ENCODE data around the gene ANKMY1.

ANKMY1 gene

DNA sequence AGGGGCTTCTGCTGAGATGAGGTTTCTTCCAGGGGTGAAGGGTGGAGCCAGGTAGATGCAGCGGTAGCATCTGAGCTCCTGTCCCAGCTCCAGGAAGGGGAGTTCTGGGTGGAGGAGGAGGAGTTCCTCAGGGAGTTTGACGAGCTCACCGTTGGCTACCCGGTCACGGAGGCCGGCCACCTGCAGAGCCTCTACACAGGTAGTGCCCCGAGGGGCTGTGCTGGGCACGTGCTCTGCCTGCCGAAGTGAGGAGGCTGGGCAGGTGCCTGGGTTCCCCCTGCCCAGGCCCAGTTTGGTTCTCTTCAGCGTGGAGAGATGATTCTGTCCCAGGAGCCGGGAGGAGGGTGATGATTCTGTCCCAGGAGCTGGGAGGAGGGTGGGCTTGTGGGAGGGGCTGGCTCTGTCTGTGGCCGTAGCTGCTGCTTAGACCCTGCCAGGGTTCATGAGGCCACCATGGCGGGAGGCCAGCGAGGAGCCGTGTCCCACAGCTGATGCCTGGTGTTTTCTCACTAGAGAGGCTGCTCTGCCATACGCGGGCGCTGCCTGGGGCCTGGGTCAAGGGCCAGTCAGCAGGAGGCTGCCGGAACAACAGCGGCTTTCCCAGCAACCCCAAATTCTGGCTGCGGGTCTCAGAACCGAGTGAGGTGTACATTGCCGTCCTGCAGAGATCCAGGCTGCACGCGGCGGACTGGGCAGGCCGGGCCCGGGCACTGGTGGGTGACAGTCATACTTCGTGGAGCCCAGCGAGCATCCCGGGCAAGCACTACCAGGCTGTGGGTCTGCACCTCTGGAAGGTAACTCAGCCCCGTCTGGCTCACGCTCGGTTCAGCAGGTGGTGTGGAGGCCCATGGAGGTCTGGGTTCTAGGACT lies 37.0 kb upstream of the ANKMY1 start:
- no peak for DNase-seq (ENCODE audit: low read depth)

DNA sequence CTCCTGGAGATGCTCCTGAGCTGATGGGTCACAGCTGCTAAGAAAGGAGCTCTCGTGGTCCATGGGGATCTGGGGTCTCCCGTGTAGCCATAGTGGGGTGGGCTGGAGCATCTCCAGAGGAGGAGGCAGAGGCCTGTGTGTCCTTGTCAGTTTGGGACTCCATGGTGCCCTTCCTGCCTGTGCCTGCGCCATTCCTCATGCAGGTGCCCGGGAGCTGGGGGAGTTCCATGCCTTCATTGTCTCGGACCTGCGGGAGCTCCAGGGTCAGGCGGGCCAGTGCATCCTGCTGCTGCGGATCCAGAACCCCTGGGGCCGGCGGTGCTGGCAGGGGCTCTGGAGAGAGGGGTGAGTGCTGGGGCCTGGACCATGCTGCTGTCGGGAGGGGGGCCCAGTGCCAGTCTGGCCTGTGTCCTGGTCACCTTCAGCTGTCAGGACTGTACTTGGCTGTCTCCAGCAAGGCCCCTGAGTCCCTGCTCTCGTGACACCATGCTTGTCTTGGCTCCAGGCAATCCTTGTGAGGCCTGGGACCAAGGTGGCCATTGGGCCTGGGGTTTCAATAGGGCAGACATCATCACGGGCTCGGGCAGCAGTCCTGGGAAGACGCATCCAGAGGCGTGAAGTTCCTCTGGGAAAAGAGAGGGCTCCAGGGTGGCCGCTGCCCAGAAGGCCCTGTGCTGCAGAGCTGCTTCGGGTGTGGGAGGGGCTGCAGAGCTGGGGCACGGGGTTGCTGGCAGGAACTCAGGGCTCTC lies 36.1 kb upstream of the ANKMY1 start:
- no peak for DNase-seq (ENCODE audit: low read depth)

DNA sequence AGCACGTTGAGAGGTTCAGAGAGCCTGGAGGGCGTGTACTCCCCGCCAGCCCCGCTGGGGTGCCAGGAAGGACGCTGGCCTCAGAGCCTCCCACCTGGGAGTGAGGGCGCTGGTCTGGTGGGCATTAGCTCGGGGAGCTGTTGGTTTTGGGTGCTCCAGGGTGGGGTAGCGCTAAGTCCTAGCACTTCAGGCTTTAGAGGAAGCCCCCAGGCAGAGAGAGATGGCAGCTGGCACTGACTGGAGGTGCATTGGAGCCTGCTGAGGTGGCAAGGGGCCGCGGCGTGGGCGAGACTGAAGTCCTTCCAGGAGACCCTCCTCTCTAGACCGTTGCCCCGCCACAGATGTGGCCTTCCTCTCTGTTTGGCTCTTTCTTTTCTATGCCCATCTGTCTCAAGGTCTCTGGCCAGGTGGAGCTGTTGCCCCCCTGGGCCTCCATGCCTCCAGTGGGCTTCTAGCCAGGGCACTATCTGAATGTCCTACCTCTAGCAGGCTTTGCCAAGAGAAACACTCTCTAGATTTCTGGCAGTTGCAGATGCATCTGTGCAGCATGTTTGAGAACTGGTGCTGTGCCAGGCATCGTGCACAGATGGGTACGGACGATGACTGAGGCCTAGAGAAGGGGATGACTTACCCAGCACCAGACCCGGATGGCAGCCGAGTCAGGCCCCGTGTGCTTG lies 35.4 kb upstream of the ANKMY1 start:
- DNase-seq (ENCODE audit: low read depth) = no peak

DNA sequence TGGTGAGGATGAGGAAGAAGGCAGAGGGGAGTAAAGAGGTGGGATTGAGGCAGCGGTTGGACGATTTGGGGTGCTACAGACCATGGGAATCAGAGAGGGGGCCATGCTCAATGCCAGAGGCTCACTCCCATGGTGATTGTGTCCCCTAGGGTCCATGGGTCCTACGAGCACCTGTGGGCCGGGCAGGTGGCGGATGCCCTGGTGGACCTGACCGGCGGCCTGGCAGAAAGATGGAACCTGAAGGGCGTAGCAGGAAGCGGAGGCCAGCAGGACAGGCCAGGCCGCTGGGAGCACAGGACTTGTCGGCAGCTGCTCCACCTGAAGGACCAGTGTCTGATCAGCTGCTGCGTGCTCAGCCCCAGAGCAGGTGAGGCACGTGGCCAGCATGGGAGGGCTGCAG lies 34.0 kb upstream of the ANKMY1 start:
- no peak for DNase-seq (ENCODE audit: low read depth)

DNA sequence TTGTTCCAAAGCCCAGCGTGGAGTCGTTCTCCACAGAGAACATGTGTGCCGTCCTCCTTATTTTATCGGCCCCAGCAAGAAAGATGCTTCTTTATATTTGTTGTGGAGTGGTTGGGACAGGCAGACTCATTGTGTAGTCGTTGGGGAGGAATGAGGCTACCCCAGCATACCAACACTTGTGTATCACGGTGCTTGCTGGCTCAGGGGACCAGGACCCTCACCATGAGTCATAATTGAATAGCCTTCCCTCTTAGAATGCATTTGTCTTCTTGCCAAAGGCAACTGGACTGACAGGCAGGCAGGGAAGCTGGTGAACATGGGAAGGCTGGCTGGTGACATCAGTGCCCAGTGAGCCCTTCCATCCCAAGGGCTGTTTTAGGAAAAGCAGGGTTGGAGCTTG lies 33.4 kb upstream of the ANKMY1 start:
- no peak for DNase-seq (ENCODE audit: low read depth)

DNA sequence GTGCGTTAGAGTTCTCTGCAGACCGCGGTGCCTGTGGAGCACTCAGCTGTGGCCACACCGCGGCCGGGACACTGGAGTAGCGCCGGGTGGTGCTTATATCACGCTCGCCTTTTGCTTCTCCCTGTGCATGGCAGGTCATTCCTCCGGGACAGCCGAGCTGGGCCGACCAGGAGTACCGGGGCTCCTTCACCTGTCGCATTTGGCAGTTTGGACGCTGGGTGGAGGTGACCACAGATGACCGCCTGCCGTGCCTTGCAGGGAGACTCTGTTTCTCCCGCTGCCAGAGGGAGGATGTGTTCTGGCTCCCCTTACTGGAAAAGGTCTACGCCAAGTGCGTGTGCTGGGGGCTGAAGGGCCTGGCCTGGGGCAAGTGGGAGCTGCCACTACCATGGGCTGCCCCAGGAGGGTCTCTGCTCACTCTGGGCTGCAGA lies 32.9 kb upstream of the ANKMY1 start:
- no peak for DNase-seq (ENCODE audit: low read depth)

DNA sequence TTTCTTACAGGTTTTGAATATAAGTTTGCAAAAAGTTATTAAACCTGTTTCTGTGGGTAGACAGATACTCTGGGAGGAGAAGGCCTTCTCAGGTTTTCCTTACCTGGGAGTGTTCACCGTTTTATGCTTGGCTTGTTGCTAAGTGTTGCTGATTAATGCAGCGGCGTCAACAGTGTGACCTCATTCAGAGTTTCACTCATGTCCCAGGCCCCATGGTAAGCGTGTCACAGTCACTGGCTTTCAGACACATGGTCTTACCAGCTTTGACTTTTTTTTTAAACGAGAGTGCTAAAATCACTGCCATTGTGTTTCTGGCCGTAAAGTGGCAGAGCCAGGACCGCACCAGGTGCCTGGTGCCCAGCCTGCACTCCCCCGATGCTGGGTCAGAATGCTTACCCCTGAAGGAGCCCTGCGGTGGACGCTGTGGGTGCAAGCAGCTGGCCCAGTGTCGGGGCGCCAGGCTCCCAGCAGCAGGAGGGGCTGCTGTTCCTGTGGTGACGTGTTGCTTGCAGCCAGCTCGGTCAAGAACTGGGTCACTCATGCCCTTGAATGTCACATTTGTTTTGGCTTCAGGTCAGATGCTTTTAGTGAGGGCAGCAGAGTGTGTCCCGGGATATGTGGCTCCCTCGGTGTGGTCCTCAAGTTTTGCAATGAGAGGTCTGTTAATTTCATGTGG lies 32.2 kb upstream of the ANKMY1 start:
- no peak for DNase-seq (ENCODE audit: low read depth)

DNA sequence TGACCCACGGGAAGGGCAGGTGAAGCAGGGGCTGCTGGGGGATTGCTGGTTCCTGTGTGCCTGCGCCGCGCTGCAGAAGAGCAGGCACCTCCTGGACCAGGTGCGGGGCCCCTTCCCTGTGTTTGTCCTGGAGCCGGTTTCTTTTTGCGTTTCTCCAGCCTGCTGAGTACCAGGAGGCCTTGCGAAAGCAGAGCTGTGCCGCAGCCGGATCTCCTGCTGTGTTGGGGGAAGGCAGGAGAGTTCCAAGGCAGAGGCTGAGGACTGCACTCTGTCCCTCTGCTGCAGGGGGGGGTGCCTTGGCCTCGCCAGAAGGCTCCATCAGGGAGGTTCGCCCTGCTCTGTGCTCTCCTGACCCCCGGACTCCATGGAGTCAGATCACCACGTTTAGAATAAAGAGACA lies 31.6 kb upstream of the ANKMY1 start:
- DNase-seq (ENCODE audit: low read depth) = no peak

DNA sequence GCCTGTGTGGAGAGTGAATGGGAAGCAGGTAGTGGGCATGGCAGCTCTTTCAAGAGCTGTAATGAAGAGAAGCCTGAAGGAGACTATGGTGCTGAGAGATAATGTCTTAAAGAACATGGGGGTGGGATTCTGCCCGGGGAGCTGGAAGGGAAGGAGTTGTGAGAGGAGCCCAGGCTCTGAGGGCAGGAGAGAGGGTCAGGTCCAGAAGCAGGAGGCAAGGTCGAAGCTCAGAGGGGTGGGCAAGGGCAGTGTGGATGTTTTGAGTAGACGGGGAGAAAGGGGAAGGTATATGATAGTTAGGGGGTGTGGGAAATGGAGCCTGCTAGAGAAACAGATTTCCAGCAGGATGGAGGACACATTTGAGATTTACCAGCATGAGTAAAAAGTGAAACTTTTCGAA lies 30.9 kb upstream of the ANKMY1 start:
- DNase-seq (ENCODE audit: low read depth) = no peak

DNA sequence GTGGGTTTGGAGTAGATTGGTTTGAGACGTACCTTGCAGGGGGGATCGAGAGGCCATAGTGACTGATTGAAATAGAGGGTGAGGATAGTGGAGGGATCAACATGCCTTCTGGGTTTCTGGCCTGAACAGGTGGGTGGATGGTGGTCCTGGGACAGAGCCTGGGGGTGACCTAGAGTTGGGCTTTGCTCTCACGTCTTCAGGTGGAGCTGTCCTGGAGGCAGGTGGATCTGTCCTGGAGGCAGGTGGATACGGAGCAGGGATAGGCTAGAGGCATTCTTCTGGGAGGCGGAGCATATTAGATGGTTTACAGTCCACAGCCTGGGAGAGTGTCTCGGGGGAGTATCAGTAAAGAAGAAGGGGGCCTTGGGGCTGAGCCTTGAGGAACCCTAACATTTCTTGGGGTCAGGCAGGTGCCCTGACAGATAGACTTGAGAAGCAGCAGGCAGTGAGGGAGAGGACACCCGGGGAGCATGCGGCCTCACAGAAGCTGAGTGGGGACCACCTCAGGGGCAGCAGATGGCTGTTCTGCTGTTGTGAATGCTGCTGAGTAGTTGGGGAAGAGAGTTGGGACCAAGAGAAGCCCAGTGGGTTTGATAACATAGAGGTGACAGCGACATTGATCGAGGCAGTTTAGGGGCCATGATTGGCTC lies 30.3 kb upstream of the ANKMY1 start:
- DNase-seq (ENCODE audit: low read depth) = no peak

DNA sequence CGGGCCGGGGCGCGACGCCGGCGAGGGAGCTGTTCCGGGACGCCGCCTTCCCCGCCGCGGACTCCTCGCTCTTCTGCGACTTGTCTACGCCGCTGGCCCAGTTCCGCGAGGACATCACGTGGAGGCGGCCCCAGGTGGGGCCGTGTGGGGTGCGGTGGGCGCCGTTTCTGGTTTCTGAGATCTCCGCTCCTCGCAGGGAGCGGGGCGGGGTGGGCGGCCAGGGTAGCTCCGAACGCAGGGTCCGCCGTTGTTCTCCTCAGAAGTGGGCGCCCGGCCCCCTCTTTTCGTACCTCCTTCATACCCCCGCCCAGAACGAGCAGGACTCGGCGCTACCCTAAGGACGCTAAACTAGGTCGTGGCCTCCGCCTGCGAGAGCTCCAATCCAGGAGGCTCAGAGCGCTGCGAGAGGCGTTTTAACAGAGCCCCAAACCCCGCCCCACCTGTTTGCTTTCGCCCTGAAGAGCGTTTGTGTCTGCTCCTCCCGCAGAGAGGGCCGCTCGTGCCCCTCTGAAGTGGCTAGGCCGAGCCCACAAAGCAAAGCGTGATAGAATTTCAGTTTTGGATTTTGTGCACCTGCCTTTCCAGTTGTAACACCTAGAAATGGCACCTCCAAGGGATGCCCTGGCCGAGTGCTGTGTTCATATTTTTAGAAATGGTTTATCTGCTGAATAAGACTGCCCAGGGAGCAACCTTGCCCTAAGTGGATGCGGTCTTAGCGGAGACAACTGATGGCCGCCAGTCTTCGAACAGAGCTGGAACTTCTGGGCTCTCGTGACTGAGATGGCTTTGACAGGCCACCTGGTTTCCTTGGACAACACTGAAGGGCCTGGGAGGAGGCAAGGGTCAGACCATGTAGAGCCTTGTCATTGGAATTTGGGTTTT lies 29.4 kb upstream of the ANKMY1 start:
- DNase-seq (ENCODE audit: low read depth) = peak; percentile 25

DNA sequence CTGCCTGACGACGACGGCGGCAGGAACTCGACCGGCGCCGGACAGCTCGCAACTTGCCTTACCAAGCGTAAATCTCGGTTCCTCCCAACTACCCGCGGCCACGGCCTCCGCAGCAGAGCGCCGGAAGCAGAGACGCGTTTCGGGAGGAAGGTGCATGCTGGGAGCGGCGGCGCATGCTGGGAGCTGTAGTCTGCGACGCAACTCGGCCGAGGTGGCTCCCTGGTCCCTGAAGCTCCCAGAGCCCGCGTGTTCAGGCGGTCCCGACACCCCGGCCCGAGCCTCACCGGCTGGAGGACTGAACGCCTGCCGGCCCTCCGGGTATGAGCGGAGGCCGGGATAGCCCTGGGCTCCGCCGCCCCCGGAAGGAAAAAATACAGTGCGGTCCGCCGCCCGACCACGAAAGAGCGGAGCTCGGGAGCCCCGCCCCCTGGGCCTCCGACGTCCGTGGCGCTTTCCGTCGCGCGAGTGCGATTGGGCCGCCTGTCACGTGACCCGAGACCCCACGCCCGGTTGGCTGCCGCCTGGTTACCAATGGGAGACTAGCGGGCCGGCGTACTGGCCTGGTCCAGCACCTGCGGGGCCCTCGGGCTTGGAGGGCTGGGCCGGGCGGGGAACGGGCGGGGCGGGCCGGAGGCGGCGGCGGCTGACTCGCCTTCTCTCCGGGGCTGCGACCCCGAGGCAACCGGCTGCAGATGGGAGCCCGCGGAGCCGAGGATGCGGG lies 28.6 kb upstream of the ANKMY1 start, which contains the start of gene CAPN10:
Gene CAPN10 (plus strand): TSS at position 537 of the 721 bp plus-strand sequence. CDS start 178 bp downstream, at position 715.
- DNase-seq (ENCODE audit: low read depth) = peak; percentile 95

DNA sequence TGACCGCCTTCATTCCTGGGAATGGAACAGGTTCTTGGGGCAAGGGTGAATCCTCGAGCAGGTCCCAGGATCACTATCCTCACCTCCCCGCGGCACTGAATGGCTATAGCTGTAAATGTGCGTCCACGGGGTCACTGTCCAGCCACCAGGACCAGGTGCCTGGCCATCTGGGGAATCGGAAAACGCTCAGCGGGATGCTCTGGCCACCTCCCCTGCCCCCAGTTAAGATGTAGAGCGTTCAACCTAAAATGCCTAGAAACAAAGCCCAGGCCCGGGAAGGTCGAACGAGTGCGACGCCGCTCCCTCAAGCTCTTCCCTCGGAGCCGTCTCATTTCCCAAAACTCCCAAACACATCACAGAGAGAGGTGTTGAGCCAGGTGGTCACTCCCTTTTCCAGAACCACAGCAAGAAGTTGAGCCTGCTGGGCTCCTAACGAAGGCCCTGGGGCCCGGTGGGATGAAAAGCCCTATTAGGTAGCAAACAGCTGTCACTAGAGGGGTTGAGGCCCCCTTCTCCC lies 28.0 kb upstream of the ANKMY1 start:
- DNase-seq (ENCODE audit: low read depth) = no peak

DNA sequence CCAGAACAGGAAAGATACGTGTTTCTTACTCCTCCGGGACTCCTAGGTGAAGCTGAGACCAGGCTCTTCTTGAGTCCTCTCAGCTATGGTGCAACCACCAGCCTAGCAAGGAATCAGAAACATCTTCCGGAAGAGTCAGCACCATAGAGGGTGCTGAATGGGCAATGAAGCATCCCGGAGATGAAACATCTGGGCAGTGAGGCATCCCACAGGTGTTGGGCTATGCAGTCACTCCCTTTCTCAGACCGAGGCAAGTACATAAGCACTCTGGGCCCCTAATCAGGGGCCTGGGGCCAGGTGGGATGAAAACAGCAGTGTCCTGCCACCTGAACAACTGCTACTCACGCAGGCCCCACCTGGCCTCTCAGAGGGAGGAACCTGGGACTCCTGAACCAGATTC lies 27.3 kb upstream of the ANKMY1 start:
- DNase-seq (ENCODE audit: low read depth) = no peak

DNA sequence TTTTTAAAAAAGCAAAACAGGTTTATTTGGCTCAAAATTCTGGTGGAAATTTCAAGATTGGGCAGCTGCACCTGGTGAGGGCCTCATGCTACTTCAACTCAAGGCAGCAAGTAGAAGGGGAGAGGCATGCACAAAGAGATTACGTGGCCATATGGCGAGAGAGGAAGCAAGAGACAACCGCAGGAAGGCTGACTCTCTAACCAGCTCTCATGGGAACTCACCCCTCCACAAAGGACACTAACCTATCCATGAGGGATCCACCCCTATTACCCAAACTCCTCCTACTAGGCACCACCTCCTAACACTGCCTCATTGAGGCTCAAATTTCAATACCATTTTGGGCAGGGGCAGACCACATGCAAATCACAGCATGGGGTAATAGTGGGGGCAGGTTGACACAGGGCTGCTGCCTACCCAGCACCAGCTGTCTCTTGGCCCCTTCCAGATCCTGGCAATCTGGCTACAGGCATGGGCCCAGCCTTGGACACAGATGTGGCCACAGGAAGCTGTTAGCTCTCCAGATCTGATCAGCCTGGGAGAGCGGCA lies 26.8 kb upstream of the ANKMY1 start:
- no peak for DNase-seq (ENCODE audit: low read depth)

DNA sequence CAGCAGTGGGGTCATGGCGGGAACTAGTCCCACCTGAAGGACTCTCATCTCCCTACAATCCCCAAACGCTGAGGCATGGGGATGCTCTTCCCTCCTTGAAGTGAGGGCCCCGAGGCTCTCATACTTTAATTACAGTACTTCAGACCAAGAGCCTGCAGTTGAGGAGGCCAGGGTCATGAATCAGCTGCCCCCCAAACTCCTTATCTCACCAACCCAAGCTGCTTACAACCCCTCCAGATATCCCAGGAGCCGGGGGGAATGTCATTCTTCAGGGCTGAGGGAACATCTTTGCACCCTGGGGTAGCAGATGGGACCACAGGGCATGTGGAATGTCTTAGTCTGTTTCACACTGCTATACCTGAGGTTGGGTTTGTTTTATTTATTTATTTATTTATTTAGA lies 26.0 kb upstream of the ANKMY1 start:
- no peak for DNase-seq (ENCODE audit: low read depth)

DNA sequence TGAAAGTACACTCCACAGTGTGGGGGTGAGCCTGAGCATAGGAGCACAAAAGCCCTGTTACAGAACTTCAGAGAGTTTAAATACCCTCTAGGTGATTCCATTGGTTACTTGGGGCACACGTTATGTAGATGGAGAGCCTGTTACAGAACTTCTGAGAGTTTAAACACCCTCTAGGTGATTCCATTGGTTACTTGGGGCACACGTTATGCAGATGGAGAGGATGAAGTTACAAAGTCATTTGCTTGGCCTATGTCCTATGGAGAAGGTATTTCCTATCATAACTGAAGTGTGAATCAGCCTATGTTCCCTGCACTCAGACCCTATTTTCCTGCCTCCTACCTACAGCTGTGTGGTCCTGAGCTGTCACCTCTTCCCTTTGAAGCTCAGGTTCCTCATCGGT lies 25.0 kb upstream of the ANKMY1 start:
- no peak for DNase-seq (ENCODE audit: low read depth)

DNA sequence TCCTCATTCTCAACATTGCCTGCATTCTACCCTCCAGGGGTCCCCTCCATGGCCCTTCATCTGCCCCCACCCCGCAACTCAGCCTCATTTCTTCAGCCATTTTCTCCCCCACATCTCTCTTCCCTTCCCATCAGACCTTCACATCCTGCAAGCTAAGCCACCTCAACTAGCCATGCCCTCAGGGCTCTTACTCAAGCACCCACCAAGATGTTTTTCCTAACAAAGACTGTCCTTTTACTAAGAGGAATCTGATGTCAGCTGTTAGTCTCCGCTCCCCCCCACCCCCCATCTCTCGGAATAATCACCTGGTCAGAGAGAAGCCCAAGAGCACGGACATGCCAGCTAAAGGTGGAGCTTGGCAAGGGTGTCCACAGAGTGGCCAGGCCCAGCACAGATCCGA lies 24.0 kb upstream of the ANKMY1 start:
- no peak for DNase-seq (ENCODE audit: low read depth)

Measured in stimulated activated CD8-positive, alpha-beta memory T cell treated with anti-CD3 and anti-CD28 coated beads, Interleukin-12 subunit alpha, Interleukin-12 subunit beta, amount 100 ng/mL, for 4 hours (primary cell).